NCI-H2107 (cell line): ENCODE data around the gene SCMH1.

Experiments used
- DNase-seq: peaks from one replicate; lab custom pipeline; 2025; lab: John Stamatoyannopoulos, UW

The SCMH1 gene

DNA sequence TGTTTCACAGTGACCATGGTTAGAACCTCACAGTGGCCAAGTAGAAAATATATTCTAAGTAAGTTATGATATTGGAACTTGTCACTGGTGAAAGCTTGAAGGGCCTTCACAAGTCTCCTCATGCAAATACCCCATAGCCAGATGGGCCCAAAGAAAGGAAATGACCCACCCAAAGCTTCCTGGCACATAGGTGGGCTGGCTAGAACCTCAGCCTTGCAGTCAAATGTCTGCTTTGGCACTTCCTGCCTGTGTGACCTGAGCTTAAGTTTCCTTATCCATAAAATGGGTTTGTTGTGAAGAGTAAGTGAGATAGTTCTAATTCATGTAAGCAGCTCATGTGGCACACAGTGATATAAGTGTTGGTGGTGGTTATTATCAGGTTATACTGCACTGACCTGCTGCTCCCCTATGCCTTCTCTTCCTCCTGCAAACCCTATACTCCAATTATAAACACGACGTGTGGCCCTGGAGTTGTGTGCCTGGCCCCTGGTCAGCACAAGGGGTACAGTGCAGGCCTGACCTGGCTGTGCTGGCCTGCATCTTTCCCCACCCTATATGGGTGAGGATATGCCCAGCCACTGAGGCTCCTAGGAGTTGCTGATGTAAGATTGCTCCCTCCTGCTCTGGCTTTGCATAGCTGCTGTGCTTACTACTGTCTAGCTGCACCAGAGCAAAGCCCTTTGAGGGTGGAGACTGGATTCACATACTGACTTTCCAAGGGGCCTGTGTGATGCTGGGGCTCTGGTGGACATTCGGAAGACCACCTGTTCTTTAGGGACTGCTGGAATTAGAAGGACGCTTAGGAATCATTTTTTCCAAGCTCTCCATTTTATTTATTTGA, 215.9 kb downstream of the SCMH1 start:
- DNase-seq, result no peak

- DNase-seq, result no peak
Measured at GRCh38 chr1:41024953-41025352, 217.2 kb downstream of the SCMH1 start.

DNA sequence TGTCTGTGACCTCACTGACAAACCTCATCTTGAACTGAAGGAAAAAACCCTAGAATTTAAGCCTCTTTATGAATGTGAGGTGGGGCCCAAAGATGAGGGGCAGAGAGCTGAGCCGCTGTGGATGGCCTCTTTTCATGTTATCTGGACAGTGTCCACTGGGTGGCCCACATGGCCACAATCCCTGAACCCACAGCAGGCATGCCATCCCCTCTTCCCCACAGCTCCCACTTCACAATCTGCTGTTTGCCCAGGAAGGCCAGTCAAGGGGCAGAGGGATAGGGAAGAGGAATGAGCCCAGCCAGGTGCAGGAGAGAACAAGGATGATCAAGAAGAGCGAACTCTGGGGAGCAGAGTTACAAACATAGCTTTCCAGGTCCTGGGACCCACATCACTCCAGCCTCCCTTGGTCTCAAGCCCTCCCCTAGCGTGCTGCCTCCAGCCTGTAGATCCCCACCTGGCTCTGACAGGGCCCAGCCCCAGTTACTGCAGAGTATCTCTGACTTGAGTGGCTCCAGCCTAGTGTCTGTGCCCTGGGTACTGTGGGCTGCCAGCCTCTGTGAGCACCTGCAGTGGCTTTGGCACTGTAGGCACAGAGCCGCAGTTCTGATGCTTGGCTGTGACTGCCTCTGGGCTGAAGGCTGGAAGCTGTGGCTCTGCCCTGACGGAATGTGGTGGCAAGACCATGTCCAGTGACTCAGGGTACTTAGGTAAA, 218.7 kb downstream of the SCMH1 start:
- DNase-seq, result no peak

- no peak for DNase-seq
Measured at GRCh38 chr1:41022424-41022823, 219.7 kb downstream of the SCMH1 start.

- DNase-seq, result no peak
Measured at GRCh38 chr1:41021526-41022308, 220.4 kb downstream of the SCMH1 start, which contains the start of gene SLFNL1. SLFNL1 (minus strand) TSS chr1:41021725; CDS start chr1:41020660, 1,065 bp downstream.

DNA sequence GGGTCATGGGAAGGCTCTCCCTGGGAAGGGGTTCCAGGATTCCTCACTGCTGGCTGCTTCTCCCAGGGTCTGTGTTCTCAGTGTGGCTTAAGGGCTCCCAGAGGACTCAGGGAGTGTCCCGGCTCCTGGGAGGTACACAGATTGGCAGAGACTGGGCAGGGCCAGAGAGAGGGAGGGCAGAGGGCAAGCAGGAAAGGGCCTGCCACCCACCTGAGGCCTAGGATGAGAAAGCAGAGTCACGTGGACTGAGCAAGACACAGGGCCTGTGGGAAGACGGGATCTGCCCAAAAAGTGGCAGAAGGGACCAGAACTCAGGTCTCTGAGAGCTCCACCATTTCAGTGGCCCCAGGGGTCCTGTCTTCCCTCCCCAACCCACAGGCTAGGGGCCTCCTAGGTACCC, 221.5 kb downstream of the SCMH1 start:
- DNase-seq, result no peak

GRCh38 chr1:41020109-41020576, 222.0 kb downstream of the SCMH1 start:
- DNase-seq, result no peak

DNA sequence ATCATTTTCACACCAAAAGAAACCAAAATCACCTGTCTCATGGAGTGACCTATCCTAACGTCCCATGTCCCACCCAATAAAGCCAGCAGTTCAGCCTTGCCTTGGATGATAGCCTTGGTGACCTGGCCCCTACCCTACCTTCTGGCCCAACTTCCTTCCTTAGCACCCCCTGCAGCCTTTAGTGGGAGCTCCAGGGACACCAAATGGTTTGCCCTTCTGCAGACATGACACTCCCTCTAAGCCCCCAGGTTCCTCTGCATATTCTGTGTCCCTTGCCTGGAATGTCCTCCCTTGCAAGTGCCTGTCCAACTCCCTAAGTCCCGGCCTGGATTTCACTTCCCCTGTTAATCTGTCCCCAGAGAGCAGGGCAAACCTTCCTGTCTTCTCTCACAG, 222.8 kb downstream of the SCMH1 start:
- DNase-seq, result no peak

GRCh38 chr1:41018018-41018410, 224.1 kb downstream of the SCMH1 start:
- DNase-seq, result no peak

DNA sequence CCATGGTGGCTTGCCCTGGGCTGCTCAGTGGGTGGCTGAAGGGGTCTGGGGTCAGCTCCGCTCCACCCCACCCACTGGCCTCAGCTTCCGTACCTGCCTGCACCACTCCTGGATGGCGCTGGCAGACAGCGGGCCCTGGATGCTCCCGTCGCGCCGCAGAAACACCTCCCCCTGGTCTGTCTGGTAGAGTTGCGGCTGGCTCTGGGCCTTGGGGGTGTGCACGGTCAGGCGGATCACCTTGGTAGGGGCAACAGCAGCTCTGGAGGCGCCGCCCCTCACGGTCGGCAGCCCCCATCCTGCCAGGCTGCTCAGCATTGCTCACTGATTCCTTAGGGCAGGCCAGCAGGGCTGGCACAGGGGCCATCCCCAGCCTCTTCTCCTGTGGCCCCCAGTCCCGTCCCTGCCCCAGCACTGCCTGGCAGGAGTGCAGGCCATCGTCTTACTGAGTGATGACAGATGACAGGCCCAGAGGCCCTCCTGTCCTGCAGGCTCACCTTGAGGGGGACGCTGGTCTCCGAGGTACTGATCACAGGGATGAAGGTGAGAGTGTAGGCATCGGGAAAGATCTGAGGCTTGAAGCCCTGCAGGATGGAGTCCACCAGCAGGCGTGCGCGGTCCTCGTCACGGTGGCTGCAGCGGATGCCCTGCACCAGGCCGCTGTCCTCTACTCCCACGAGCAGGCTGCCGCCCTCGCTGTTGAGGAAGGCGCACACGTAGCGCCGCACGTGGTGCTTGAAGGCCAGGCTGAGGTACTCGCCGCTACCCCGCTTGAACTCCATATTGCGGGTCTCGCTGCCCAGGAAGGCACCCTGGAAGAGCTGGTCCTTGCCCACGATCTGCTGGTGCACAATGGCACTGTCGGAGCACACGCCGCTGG, 224.7 kb downstream of the SCMH1 start:
- no peak for DNase-seq

GRCh38 chr1:41015897-41016470, 226.1 kb downstream of the SCMH1 start:
- DNase-seq, result no peak

- DNase-seq, result no peak
Measured at GRCh38 chr1:41015281-41015896, 226.7 kb downstream of the SCMH1 start.

DNA sequence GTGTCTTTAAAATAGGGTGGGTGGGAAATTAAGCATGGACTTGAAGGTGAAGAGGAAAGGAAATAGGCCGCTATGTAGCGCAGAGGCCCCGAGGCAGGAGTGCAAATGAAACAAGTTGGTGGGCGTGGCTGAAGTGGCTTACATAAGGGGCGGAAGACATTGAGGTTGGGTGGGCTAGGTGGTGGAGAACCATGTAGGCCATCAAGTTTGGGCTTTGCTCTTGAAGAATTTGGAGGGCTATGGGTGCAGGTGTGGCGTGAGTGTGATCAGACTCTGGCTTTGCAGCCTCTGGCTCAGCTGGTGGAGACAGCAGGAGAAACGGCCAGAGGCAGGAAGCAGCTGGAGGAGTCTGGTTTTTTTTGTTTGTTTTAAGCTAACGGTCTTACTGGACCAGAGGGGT, 227.2 kb downstream of the SCMH1 start:
- DNase-seq, result no peak

GRCh38 chr1:41013796-41014195, 228.3 kb downstream of the SCMH1 start:
- no peak for DNase-seq

GRCh38 chr1:41013024-41013423, 229.1 kb downstream of the SCMH1 start:
- no peak for DNase-seq

GRCh38 chr1:41010345-41010744, 231.8 kb downstream of the SCMH1 start:
- no peak for DNase-seq

GRCh38 chr1:41009466-41009865, 232.6 kb downstream of the SCMH1 start:
- no peak for DNase-seq

GRCh38 chr1:41006942-41007865, 234.9 kb downstream of the SCMH1 start:
- DNase-seq, result no peak

- DNase-seq, result no peak
Measured at GRCh38 chr1:41005876-41006275, 236.2 kb downstream of the SCMH1 start.
